ENCODE measurements around the gene NEUROD1.
A peak's percentile ranks its signal among the peaks of the same experiment; 100 is the strongest.

Gene NEUROD1

DNA sequence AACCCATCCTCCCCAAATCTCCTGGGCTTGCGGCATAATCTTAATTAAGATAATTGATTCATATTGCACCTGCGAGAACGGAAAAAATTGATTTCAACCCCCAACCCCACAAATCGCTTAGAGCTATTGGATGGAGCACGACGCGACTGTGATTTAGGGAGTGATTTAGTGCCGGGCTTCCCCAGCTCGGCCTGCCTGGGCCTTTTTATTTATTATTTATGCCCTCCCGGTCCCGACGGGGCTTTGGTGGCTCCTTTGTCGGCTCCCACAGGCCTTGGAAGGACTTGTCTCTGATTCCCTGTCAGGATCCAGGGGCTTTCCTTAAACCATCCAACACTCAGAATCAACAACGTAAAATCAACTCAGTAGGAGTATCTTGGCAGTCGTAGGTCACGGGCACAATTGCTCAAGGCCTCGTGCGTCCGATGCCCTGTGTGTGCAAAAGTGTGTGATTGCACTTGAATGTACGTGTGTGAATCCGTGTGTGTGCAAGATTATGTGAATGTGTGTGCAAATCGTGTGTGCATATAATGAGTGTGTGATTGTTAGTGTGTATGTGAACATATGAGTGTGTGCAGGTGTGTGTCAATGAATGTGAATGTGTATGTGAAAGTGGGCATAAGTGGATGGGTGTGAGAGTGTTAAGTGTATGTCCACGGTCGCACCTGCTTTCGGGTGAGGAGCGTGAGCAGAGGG lies 4.3 kb upstream of the NEUROD1 start:
- H3K27me3 Mint-ChIP-seq = peaks cover 45% of the 10 kb centered on the region
- ATAC-seq (ENCODE audit: low read depth) (no peak), DNase-seq (ENCODE audit: low spot score in 2 of 2) (no peak)
- H3K9me3 Mint-ChIP-seq = peaks cover 5% of the 10 kb centered on the region
- H3K4me3 Mint-ChIP-seq = no peak overlapping the region
- peaks cover 29% of the 10 kb centered on the region for H3K4me1 Mint-ChIP-seq
- no peak overlapping the region for H3K27ac Mint-ChIP-seq
- H3K36me3 Mint-ChIP-seq = peaks cover 1% of the 10 kb centered on the region

DNA sequence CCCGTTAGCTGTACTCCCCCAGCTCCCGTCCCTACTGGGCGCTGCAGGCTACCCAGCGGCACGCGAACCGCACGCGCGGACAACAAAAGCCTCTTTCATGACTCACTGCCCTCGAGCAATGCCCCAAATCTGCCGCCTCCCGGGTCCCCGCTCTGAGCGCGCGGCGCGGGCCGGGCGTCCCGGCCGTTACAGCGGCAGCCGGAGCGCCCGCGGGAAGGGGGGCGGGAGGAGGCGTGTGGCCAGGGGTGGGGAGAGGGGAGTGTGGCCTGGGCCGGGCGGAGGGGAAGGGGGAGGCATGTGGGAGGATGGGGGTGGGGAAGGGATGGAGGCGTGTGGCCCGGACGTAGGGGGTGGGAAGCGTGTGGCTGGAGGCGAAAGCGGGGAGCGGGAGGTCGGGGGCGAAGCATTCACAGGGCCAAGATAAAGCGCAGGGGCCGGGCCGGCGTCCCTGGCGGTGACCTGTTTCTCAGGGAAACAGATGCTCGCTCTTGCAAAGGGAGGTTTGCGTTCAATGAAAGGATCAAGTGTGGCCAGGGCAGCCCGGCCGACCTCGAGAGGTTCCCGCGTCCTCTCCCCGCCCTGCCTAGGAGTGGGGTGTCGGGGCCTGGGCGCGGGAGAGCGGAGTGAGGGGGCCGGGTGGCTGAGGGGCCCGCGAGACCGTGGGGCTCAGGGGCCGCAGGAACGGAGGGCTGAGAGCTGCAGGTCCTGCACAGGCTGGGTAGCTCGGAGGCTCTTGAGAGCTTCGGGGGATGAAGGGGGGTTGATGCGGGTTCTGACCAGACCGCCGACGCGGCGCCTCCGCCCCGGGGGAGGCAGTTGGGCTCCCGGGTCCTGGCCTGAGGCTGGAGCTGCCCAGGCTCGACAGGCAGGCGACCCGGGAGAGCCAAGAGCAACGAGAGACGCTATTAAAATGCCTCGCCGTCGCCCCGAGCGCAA lies 3.5 kb upstream of the NEUROD1 start:
- peak overlapping the region; percentile 47 for H3K4me3 Mint-ChIP-seq
- peak overlapping the region; percentile 17 for H3K27ac Mint-ChIP-seq
- ATAC-seq (ENCODE audit: low read depth) = no peak
- H3K27me3 Mint-ChIP-seq = peaks cover 45% of the 10 kb centered on the region
- H3K9me3 Mint-ChIP-seq = peaks cover 5% of the 10 kb centered on the region
- H3K36me3 Mint-ChIP-seq = peaks cover 1% of the 10 kb centered on the region
- no peak for DNase-seq (ENCODE audit: low spot score in 2 of 2)
- peaks cover 29% of the 10 kb centered on the region for H3K4me1 Mint-ChIP-seq

DNA sequence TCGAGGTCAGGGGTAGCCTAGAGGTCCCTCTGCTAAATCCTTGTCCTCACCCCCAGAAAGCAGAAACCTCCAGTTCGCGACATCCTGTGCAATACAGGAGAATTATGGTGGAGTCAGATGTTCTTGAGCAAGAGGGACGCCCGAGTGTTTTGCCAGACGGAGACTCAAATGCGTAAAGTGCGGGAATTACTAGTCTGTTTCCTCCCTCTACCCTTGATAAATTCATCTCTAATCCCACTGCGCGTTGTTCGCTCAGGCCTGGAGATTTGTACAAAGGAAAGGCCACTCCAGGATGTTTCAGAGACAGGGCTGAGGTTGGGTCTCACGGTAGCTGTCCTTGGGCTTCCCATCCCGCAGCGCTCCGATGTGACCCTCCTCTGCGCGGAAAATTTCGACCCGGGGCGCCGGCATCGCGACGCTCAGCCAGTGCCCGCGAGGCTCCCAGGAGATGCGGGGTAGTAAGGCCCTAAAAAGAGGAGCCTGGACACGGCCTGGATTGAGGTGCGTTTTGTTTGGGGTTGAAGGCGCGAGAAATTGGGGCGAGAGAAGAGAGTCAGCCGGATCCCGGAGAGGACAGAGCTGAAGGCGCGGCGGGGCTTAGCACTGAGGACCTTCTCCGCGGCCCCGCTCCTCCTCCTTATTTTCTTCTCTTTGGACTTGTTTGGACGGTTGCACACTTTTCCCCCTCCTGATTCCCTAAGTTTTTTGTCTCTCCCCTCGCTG lies 2.6 kb upstream of the NEUROD1 start:
- peak overlapping the region; percentile 12 for H3K4me3 Mint-ChIP-seq
- peaks cover 33% of the 10 kb centered on the region for H3K4me1 Mint-ChIP-seq
- H3K27ac Mint-ChIP-seq = no peak overlapping the region
- H3K36me3 Mint-ChIP-seq = peaks cover 6% of the 10 kb centered on the region
- peaks cover 50% of the 10 kb centered on the region for H3K27me3 Mint-ChIP-seq
- DNase-seq (ENCODE audit: low spot score in 2 of 2) (no peak), ATAC-seq (ENCODE audit: low read depth) (no peak)
- peaks cover 8% of the 10 kb centered on the region for H3K9me3 Mint-ChIP-seq

DNA sequence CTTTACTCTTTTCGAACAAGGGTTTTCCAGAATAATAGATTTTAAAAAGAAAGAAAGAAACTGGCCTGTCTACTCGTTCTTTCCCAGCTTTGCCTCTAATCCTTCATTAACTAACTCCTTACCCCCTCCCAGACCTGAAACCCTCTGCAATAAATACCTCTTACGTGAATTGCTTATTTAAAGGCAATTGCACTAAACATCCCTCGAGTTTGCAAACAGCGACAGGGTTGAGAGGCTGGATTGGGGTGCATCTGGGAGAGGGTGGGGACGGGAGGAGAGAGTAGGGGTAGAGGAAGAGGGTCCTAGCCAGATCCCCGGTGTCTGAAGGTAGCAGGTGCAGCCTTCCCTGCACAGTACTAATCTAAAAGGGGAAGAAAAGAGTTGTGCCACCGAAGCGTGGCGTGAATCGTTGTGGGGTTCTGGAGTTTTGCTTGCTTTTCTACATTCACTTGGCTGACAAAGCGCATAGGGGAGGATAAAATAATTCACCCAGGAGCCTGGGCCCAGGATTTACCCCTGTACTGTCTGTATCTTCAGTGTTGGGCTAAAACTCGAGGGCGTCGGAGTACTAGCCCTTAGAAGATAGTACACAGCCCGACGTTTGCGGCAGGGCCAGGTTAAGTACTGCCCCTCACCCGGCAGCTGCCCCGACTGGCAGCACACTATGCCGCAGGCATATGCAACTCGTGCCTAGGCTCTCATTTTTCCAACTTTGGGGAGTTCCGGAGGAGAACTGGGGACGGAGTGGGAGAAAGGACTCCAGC lies 1.9 kb upstream of the NEUROD1 start:
- H3K27me3 Mint-ChIP-seq = peaks cover 48% of the 10 kb centered on the region
- H3K9me3 Mint-ChIP-seq = peaks cover 8% of the 10 kb centered on the region
- H3K36me3 Mint-ChIP-seq = peaks cover 7% of the 10 kb centered on the region
- ATAC-seq (ENCODE audit: low read depth) = peak; percentile 68
- peaks cover 32% of the 10 kb centered on the region for H3K4me1 Mint-ChIP-seq
- DNase-seq (ENCODE audit: low spot score in 2 of 2) = no peak
- H3K4me3 Mint-ChIP-seq = peak overlapping the region; percentile 50
- no peak overlapping the region for H3K27ac Mint-ChIP-seq

DNA sequence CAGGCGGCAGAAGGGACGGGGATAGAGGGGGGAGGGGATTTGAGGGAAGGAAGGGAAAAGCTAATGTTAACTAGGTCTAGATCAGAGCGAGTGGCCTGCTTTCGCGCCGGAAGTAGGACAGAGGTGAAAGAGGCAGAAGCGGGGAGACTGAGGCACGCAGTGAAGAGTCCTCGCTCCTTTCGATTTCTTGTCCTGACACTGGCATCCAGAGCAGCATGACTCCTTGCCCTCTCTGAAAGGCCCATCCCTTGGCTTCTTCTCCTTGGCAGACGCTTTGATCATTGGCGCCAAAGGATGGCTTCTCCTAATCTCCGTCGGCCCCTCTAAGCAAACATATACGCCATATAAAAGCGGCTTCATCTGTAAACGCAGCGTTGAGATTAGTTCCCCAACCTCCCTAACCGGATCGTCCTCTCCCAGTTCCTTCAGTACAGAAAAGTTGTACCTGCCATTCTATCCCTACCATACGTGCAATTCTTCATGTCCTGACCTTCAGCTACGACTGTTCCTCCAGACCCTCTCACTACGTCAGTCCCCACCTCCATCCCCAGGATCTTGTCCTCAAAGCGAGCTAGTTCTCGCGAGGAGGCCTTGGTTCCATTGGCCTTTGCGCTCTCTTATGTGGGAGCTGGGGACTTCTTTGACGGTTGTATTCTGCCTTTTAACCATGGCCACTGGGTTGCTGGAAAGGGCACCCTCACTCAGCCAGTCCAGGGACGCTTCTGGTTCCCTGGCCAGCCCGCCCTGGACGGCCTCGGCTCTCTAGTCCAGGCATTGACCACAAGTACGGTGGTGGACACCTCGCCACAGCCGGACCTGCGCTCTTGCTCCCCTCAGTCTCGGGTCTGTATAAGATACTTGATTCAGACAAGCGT lies 857 bp upstream of the NEUROD1 start:
- DNase-seq (ENCODE audit: low spot score in 2 of 2) (no peak), ATAC-seq (ENCODE audit: low read depth) (no peak)
- Mint-ChIP-seq H3K27ac (no peak overlapping the region), H3K4me3 (peak overlapping the region; percentile 51), H3K36me3 (peaks cover 7% of the 10 kb centered on the region), H3K27me3 (peaks cover 45% of the 10 kb centered on the region), H3K9me3 (peaks cover 8% of the 10 kb centered on the region), H3K4me1 (peaks cover 30% of the 10 kb centered on the region)

DNA sequence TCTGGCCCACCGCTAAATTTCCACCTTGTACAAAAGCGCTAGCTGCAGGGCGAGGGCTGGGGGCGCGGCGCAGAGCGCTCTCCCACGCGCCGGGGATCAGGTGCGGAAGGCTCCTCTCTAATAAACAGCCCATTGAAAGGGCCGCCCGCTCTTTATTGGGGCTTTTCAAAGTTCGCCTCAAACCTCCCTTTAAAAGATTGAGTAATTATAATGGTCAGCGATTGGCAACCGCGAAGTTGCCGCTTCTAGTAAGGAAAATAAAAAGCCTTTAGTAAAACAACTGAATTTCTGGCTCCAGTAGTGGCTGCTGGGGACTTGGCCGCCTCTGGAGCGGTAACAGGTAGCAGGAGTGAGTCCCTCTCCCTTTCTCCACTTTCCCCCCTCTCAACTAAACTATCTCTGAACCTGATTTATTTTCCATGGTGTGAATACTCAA lies 755 bp downstream of the NEUROD1 start:
- H3K4me3 Mint-ChIP-seq = no peak overlapping the region
- peaks cover 23% of the 10 kb centered on the region for H3K4me1 Mint-ChIP-seq
- DNase-seq (ENCODE audit: low spot score in 2 of 2) = no peak
- ATAC-seq (ENCODE audit: low read depth) = no peak
- peaks cover 35% of the 10 kb centered on the region for H3K27me3 Mint-ChIP-seq
- H3K9me3 Mint-ChIP-seq = peaks cover 4% of the 10 kb centered on the region
- H3K27ac Mint-ChIP-seq = no peak overlapping the region
- peaks cover 7% of the 10 kb centered on the region for H3K36me3 Mint-ChIP-seq

DNA sequence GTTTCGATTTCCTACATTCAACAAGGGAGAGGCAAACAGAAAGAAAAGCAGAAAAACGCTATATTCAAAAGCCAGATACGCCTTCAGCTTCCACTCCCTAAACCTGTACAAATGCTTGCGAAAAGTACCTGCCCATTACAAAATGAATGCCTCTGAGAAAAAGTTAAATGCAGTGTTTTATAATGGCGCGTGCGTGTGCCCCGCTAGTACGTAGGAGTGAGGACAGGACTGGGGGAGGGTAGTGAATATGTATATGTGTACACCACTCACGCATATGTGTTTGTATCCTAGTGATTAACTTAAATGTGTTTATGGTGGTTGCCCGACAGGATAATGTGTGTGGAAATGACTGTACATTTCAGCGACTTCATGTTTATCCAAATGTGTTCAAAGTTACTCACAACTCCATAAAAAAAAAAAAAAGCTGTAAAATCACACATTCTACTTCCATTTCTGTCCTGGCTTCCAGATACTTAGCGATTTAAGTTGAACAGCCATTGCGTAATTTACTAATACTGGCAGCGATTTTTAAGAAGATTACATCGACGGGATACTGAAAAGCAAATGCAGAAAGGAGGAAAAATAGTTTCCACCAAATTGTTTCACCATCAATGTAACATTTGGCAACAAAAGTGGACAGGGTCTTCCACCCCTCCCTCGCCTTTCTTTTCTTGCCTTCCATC lies 1.3 kb downstream of the NEUROD1 start:
- no peak for ATAC-seq (ENCODE audit: low read depth)
- no peak for DNase-seq (ENCODE audit: low spot score in 2 of 2)
- Mint-ChIP-seq H3K9me3 (peaks cover 4% of the 10 kb centered on the region), H3K27me3 (peaks cover 35% of the 10 kb centered on the region), H3K27ac (no peak overlapping the region), H3K4me1 (peaks cover 23% of the 10 kb centered on the region), H3K4me3 (no peak overlapping the region), H3K36me3 (peaks cover 7% of the 10 kb centered on the region)

DNA sequence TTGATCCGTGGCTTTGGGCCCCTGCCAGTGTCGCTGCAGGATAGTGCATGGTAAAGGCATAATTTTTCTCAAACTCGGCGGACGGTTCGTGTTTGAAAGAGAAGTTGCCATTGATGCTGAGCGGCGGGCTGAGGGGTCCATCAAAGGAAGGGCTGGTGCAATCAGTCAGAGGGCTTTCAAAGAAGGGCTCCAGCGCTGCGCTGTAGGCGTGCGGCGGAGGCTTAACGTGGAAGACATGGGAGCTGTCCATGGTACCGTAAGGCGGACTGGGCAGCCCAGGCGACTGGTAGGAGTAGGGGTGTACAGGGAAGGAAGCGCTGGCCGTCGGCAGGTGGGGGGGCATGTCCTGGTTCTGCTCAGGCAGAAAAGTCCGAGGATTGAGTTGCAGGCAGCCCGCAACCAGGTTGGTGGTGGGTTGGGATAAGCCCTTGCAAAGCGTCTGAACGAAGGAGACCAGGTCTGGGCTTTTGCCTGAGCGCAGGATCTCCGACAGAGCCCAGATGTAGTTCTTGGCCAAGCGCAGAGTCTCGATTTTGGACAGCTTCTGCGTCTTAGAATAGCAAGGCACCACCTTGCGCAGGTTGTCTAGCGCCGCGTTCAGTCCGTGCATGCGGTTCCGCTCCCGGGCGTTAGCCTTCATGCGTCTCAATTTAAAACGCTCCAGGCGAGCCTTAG lies 2.3 kb downstream of the NEUROD1 start:
- H3K4me1 Mint-ChIP-seq = peaks cover 25% of the 10 kb centered on the region
- H3K27ac Mint-ChIP-seq = peak overlapping the region; percentile 60
- no peak overlapping the region for H3K4me3 Mint-ChIP-seq
- peaks cover 4% of the 10 kb centered on the region for H3K9me3 Mint-ChIP-seq
- peak; percentile 41 for ATAC-seq (ENCODE audit: low read depth)
- peaks cover 7% of the 10 kb centered on the region for H3K36me3 Mint-ChIP-seq
- peak in 1 of 2 donors; percentile 52 for DNase-seq (ENCODE audit: low spot score in 2 of 2)
- peaks cover 31% of the 10 kb centered on the region for H3K27me3 Mint-ChIP-seq

DNA sequence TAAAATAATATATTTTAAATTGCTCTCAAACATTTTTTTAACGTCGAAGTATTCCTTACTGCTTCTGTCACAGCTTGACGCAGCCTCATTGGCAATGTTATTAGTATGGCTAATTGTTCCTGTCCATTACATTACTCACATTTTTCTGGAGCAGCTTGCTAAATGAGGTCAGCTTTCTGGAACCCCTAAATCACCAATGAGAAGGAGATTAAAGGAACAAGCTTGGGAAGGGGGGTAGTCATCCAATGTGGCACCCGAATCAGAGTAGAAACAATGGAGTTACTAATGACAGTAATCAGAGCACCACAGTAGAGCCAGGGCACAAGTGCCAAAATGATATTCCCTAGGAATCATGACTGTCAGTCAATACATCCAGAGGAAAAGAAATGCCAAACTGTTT lies 5.1 kb downstream of the NEUROD1 start:
- Mint-ChIP-seq H3K4me3 (no peak overlapping the region), H3K27me3 (peaks cover 14% of the 10 kb centered on the region), H3K27ac (no peak overlapping the region), H3K36me3 (peaks cover 7% of the 10 kb centered on the region), H3K4me1 (peaks cover 20% of the 10 kb centered on the region), H3K9me3 (peaks cover 4% of the 10 kb centered on the region)
- DNase-seq (ENCODE audit: low spot score in 2 of 2) = no peak
- no peak for ATAC-seq (ENCODE audit: low read depth)

DNA sequence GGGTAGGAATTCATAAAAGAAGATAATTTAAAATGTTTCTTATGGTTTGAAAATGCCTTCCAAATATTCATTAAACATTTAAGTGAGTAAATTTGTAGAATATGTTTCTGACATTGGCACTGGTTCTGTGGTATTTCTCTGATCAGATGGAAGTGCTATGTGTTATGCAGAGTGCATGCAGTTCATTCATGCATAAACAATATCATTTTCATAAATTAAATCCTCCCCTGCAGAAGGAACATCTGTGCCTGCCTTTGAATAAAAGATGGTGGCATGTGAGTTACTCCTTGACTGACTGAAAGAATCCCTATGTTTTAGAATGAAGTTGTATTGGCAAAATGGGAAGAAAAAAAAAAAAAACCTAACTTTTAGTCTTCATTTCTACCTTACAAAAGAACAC lies 5.9 kb downstream of the NEUROD1 start:
- H3K9me3 Mint-ChIP-seq = peaks cover 4% of the 10 kb centered on the region
- H3K36me3 Mint-ChIP-seq = peaks cover 6% of the 10 kb centered on the region
- DNase-seq (ENCODE audit: low spot score in 2 of 2) (no peak), ATAC-seq (ENCODE audit: low read depth) (peak; percentile 32)
- no peak overlapping the region for H3K4me3 Mint-ChIP-seq
- peaks cover 11% of the 10 kb centered on the region for H3K27me3 Mint-ChIP-seq
- H3K4me1 Mint-ChIP-seq = peaks cover 20% of the 10 kb centered on the region
- no peak overlapping the region for H3K27ac Mint-ChIP-seq

DNA sequence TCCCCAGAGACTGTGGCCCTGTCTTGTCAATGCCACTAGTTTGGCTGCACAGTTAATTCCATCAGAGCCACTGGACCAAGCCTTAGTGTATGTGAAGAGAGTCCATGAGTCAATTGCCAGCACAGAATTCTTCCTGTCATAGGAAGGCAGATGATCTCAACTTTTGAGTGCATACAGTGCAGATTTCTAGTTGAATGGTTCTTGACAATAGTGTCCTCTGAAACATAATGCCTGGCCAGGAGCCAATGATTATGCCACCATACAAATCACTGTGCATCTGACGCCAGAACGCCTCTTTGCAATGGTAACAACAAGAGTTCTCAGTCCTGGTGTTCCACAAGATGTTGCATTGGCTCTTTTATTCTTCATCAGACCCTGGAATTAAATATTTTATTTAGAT lies 7.1 kb downstream of the NEUROD1 start:
- no peaks in the 10 kb centered on the region for H3K9me3 Mint-ChIP-seq
- peaks cover 7% of the 10 kb centered on the region for H3K27me3 Mint-ChIP-seq
- no peak overlapping the region for H3K4me3 Mint-ChIP-seq
- peaks cover 2% of the 10 kb centered on the region for H3K36me3 Mint-ChIP-seq
- no peak for DNase-seq (ENCODE audit: low spot score in 2 of 2)
- H3K27ac Mint-ChIP-seq = no peak overlapping the region
- peaks cover 17% of the 10 kb centered on the region for H3K4me1 Mint-ChIP-seq
- ATAC-seq (ENCODE audit: low read depth) = no peak

Measured in memory B cell (primary cell).